Measurements from ENCODE around the gene MARK1.

GRCh38 chr1:220708936-220709801, 181.2 kb downstream of the MARK1 start:
- no peak for TF ChIP-seq NR3C1 (CRISPR knock-in tag; conservative IDR thresholded peaks at IDR 0.05; ENCODE audit: low read depth)
- TF ChIP-seq CREB1 (CRISPR knock-in tag; IDR thresholded peaks at IDR 0.05): no peak
- TF ChIP-seq, protein P1, sequence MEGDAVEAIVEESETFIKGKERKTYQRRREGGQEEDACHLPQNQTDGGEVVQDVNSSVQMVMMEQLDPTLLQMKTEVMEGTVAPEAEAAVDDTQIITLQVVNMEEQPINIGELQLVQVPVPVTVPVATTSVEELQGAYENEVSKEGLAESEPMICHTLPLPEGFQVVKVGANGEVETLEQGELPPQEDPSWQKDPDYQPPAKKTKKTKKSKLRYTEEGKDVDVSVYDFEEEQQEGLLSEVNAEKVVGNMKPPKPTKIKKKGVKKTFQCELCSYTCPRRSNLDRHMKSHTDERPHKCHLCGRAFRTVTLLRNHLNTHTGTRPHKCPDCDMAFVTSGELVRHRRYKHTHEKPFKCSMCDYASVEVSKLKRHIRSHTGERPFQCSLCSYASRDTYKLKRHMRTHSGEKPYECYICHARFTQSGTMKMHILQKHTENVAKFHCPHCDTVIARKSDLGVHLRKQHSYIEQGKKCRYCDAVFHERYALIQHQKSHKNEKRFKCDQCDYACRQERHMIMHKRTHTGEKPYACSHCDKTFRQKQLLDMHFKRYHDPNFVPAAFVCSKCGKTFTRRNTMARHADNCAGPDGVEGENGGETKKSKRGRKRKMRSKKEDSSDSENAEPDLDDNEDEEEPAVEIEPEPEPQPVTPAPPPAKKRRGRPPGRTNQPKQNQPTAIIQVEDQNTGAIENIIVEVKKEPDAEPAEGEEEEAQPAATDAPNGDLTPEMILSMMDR (IDR thresholded peaks at IDR 0.05): no peak
- TF ChIP-seq SMAD4 (CRISPR knock-in tag; IDR thresholded peaks at IDR 0.05): no peak
- TF ChIP-seq, protein P2, sequence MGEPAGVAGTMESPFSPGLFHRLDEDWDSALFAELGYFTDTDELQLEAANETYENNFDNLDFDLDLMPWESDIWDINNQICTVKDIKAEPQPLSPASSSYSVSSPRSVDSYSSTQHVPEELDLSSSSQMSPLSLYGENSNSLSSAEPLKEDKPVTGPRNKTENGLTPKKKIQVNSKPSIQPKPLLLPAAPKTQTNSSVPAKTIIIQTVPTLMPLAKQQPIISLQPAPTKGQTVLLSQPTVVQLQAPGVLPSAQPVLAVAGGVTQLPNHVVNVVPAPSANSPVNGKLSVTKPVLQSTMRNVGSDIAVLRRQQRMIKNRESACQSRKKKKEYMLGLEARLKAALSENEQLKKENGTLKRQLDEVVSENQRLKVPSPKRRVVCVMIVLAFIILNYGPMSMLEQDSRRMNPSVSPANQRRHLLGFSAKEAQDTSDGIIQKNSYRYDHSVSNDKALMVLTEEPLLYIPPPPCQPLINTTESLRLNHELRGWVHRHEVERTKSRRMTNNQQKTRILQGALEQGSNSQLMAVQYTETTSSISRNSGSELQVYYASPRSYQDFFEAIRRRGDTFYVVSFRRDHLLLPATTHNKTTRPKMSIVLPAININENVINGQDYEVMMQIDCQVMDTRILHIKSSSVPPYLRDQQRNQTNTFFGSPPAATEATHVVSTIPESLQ (CRISPR knock-in tag; IDR thresholded peaks at IDR 0.05): no peak
- no peak for TF ChIP-seq SP1 (CRISPR knock-in tag; conservative IDR thresholded peaks at IDR 0.05)
- TF ChIP-seq CREM (CRISPR knock-in tag; IDR thresholded peaks at IDR 0.05): no peak
- TF ChIP-seq NFYB (CRISPR knock-in tag; conservative IDR thresholded peaks at IDR 0.05; ENCODE audit: low read depth): no peak
- TF ChIP-seq ZNF219 (CRISPR knock-in tag; IDR thresholded peaks at IDR 0.05; ENCODE audit: borderline replicate concordance): no peak
- TF ChIP-seq, protein P3, sequence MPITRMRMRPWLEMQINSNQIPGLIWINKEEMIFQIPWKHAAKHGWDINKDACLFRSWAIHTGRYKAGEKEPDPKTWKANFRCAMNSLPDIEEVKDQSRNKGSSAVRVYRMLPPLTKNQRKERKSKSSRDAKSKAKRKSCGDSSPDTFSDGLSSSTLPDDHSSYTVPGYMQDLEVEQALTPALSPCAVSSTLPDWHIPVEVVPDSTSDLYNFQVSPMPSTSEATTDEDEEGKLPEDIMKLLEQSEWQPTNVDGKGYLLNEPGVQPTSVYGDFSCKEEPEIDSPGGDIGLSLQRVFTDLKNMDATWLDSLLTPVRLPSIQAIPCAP (CRISPR knock-in tag; IDR thresholded peaks at IDR 0.05): no peak
- TF ChIP-seq FOXP4 (CRISPR knock-in tag; IDR thresholded peaks at IDR 0.05): no peak
- no peak for TF ChIP-seq ESRRA (CRISPR knock-in tag; IDR thresholded peaks at IDR 0.05; ENCODE audit: borderline replicate concordance)
- TF ChIP-seq E2F5 (CRISPR knock-in tag; IDR thresholded peaks at IDR 0.05): no peak

All from WTC11 (cell line).